Lower leg skin (tissue), 4 donors: ENCODE measurements around the gene SEMA6A. TPM values are rescaled to one million over a fixed set of nuclear protein-coding genes. Genes with fewer than 3 reads are reported as not detected.

Experiments
- DNase-seq, 2 donors: peaks; one replicate each; pipeline ENCODE4 v3.0.0-alpha.2; 2019; ENCODE audit warnings: low spot score in 2 of 2
- H3K4me3 ChIP-seq: fragments of 200-600 bp; sonication (generic); 2 replicates; pipeline ENCODE4 v1.5.1; 2017; ENCODE audit warnings: mild to moderate bottlenecking, low read depth; ENCODE audit not compliant: poor library complexity, severe bottlenecking
- POLR2A ChIP-seq, 2 donors: fragments of 450-650 bp; IDR thresholded peaks; one replicate each; pipeline ENCODE4 v1.6.1; 2016 to 2017; ENCODE audit warnings: antibody characterized with exemption in 2 of 2, mild to moderate bottlenecking in 1 of 2, moderate library complexity in 1 of 2
- WGBS, 2 donors: methylation state at CpG; one replicate each; pipeline ENCODE4 v1.1.5; 2018; 5-methylcytosine and 5-hydroxymethylcytosine counted together
- intact Hi-C: fragments of 100-400 bp; cut with DNase I; formaldehyde crosslinking; loops from one replicate; pipeline ENCODE4 v1.15.0; 2023; ENCODE audit warnings: low total_unique reads
- total RNA-seq, 4 donors: library from RNA; depleted of rRNA; stranded (reverse); fragments of >200 nt; gene quantifications; one replicate each; pipeline ENCODE4 v1.1.0, GENCODE V29; 2016
- TF ChIP-seq, protein P1 (sequence below), 3 donors: fragments of 450-650 bp; IDR thresholded peaks; one replicate each; pipeline ENCODE4 v1.5.1; 2016; ENCODE audit warnings: antibody characterized with exemption in 3 of 3, mild to moderate bottlenecking in 3 of 3, moderate library complexity in 2 of 3

SEMA6A gene
- total RNA-seq, 4 donors from 2014 or later: 7.0 to 21.8 (median 10.1) TPM

DNA sequence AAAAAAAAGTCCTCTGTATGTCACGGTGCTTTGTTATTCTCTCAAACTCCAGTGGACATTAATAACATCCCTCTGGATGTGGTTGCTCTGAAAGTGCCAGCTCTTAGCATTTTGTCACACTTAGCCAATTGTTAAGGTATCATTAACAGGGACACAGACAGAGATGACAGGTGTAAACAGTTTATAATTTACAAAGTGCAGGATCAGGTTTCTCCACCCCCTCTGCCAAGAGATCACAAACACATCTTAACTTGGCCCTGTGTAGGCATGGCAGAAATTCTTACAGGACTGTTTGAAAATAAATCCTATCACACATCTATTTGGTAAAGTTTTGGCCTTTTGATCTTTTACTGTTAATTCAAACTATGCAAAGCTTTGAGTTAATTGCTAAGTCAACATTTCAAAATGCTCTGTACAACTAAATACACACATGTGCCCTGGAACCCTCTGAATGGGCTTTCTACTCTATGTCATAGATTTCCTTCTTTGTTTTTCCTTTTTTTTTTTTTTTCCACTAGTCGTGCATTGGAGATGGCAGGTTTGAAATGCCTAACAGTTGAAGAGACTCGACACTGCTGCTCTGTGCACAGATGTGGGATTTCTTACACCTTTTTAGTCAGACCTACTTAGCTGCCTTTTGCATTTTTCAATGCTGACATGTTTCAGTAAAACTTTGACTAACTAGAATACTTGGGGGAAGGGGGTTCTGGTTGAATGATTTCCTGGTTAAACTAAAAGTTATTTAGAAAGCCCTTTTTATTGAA lies 41.7 kb downstream of the SEMA6A start:
- no peak overlapping the region for H3K4me3 ChIP-seq
- DNase-seq: no peak
- intact Hi-C loops: no loop called here
- WGBS, 2 donors: 54 to 56% methylated on average over 3 of the region's 3 CpGs
- no peak for TF ChIP-seq POLR2A (IDR thresholded peaks at IDR 0.05)
- TF ChIP-seq, protein P1, sequence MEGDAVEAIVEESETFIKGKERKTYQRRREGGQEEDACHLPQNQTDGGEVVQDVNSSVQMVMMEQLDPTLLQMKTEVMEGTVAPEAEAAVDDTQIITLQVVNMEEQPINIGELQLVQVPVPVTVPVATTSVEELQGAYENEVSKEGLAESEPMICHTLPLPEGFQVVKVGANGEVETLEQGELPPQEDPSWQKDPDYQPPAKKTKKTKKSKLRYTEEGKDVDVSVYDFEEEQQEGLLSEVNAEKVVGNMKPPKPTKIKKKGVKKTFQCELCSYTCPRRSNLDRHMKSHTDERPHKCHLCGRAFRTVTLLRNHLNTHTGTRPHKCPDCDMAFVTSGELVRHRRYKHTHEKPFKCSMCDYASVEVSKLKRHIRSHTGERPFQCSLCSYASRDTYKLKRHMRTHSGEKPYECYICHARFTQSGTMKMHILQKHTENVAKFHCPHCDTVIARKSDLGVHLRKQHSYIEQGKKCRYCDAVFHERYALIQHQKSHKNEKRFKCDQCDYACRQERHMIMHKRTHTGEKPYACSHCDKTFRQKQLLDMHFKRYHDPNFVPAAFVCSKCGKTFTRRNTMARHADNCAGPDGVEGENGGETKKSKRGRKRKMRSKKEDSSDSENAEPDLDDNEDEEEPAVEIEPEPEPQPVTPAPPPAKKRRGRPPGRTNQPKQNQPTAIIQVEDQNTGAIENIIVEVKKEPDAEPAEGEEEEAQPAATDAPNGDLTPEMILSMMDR (IDR thresholded peaks at IDR 0.05): no peak

DNA sequence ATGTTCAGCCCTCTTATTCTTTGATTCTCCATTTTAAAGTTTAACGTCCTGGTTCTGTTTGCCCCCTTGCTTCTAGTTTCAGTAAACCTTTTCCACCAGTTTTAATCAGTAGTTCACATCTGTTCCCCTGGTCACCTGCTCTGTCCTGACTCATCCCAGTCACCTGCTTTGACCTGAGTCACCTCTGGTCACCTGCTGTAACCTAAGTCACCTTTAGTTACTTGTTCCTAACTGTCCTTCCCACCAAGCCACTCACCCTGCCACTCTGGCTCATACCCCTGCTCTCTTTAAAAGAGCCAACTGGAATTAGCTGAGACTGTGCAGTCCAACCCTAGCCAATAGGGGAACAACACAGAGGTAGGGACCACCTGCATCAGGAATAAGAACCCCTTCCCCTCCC lies 43.0 kb downstream of the SEMA6A start:
- intact Hi-C loops: no loop called here
- no peak for DNase-seq
- 86 to 95% methylated on average over 1 of the region's 1 CpG for WGBS, 2 donors
- no peak overlapping the region for H3K4me3 ChIP-seq
- TF ChIP-seq, protein P1 (IDR thresholded peaks at IDR 0.05): no peak
- TF ChIP-seq POLR2A (IDR thresholded peaks at IDR 0.05): no peak

DNA sequence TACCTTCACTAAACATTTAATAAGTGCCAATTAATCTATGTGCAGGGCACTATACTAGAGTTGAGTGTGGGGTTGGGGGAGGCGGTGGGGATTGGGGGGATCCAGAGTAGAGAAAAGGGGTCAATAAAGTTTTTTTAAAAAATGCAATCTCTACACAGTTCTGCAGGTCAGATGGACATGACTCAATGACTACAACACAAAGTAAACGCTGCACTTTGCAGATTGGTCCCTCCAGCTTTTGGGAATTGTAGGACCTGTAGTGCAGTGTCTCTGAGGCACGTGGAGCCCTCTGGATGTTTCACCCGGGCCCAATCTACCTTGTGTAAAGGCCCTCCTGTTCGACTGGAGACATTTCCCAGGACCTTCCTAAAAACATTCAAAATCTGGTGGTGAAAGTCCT lies 43.5 kb downstream of the SEMA6A start:
- DNase-seq: no peak
- TF ChIP-seq, protein P1 (IDR thresholded peaks at IDR 0.05): no peak
- no peak for TF ChIP-seq POLR2A (IDR thresholded peaks at IDR 0.05)
- intact Hi-C loops: no loop called here
- H3K4me3 ChIP-seq: no peak overlapping the region
- WGBS, 2 donors: 88 to 90% methylated on average over 5 of the region's 5 CpGs

DNA sequence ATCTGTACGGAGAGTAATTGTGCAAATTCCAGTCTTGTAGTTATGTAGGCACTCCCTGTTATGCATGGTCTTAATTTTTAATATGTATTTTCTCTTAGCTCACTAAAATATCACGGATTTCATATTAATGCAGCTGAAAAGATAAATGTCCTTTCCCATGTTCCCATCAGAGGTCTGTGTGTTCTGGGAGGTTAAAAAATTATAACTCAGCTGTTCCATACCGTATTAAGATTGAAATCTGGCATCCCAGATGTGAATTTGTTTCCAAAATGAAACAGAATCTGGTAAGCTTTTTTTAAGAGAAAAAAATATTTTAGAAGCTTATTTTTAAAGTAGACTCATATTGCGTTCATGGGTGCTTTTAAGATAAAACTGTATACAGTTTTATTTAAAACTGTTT lies 44.3 kb downstream of the SEMA6A start:
- TF ChIP-seq POLR2A (IDR thresholded peaks at IDR 0.05): no peak
- TF ChIP-seq, protein P1 (IDR thresholded peaks at IDR 0.05): no peak
- 68 to 69% methylated on average over 4 of the region's 4 CpGs for WGBS, 2 donors
- DNase-seq: no peak
- no peak overlapping the region for H3K4me3 ChIP-seq
- intact Hi-C loops: no loop called here

DNA sequence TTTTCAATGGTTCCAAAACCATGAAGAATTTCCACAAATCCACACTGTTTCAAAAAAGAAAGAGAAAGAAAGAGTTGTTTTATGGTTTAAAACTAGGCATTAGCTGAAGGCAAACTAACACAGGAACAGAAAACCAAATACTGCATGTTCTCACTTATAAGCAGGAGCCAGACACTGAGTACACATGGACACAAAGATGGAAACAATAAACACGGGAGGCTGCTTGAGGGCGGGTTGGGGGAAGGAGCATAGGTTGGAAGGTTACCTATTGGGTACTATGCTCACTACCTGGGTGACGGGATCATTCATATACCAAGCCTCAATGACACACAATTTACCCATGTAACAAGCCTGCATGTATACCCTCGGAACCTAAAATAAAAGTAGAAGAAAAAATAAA lies 45.0 kb downstream of the SEMA6A start:
- TF ChIP-seq, protein P1 (IDR thresholded peaks at IDR 0.05): no peak
- TF ChIP-seq POLR2A (IDR thresholded peaks at IDR 0.05): no peak
- intact Hi-C loops: no loop called here
- 72 to 73% methylated on average over 4 of the region's 4 CpGs for WGBS, 2 donors
- no peak for DNase-seq
- no peak overlapping the region for H3K4me3 ChIP-seq
